ENCODE measurements around the gene ALDH18A1.
"Not testable (repeated sequence)": the region's sequence is repeated elsewhere in the genome, so short reads cannot be mapped to it uniquely, and the experiment has no call there.

Gene ALDH18A1

DNA sequence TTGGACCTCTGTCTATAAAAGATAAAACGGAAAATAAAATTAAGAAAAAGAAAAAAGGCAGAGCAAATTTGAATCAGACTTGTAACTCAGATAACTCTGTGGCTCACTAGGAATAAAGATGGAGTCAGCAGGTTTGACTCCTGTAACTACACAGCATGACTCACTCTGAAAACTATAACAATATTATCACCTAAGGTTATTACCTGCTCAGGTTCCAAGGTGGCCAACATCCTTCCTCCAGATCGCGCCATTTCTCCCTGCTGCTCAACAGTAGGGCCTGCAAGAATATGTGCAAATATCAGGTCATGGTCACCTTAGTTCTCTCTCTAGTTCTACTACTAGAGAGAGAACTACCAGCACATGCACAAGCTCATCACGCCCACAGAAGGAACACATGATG lies 30.0 kb downstream of the ALDH18A1 start:
- TF ChIP-seq CTCF (conservative IDR thresholded peaks at IDR 0.05; ENCODE audit: low read depth, low read length) = no peak
- no peaks in the 10 kb centered on the region for H3K79me2 ChIP-seq (ENCODE audit: insufficient read depth, low read depth)
- no peaks in the 10 kb centered on the region for H3K27me3 ChIP-seq (ENCODE audit: insufficient read depth, low read depth)
- no peak overlapping the region for H2AFZ ChIP-seq (ENCODE audit: low read depth)
- H4K20me1 ChIP-seq (ENCODE audit: insufficient read depth) = no peaks in the 10 kb centered on the region
- no peak overlapping the region for H3K4me3 ChIP-seq (IDR thresholded peaks at IDR 0.05; ENCODE audit: insufficient read depth, low read depth, low read length)
- no peaks in the 10 kb centered on the region for H3K4me1 ChIP-seq (ENCODE audit: low read depth, poor library complexity, severe bottlenecking)
- H3K27ac ChIP-seq = no peak overlapping the region
- 0 out of 2 replicates have a peak, but pooled peaks cover 3% of the 10 kb centered on the region for H3K36me3 ChIP-seq (ENCODE audit: insufficient read depth)
- no peak overlapping the region for H3K9ac ChIP-seq
- no peak overlapping the region for H3K4me2 ChIP-seq

GRCh38 chr10:95620415-95620814 lies 36.1 kb downstream of the ALDH18A1 start:
- H3K27me3 ChIP-seq (ENCODE audit: insufficient read depth, low read depth); H3K4me3 ChIP-seq (IDR thresholded peaks at IDR 0.05; ENCODE audit: insufficient read depth, low read depth, low read length); H3K4me2 ChIP-seq; H4K20me1 ChIP-seq (ENCODE audit: insufficient read depth); H3K4me1 ChIP-seq (ENCODE audit: low read depth, poor library complexity, severe bottlenecking); H3K36me3 ChIP-seq (ENCODE audit: insufficient read depth); H3K79me2 ChIP-seq (ENCODE audit: insufficient read depth, low read depth); H2AFZ ChIP-seq (ENCODE audit: low read depth); H3K27ac ChIP-seq; H3K9ac ChIP-seq: not testable (repeated sequence)

- Histone ChIP-seq H3K27me3 (ENCODE audit: insufficient read depth, low read depth) (no peaks in the 10 kb centered on the region), H3K9ac (no peak overlapping the region), H3K79me2 (ENCODE audit: insufficient read depth, low read depth) (no peaks in the 10 kb centered on the region), H3K27ac (no peak overlapping the region), H3K36me3 (ENCODE audit: insufficient read depth) (peaks cover 7% of the 10 kb centered on the region; the same call in 1 of the 2 replicates), H3K4me2 (no peak overlapping the region), H4K20me1 (ENCODE audit: insufficient read depth) (no peaks in the 10 kb centered on the region), H3K4me1 (ENCODE audit: low read depth, poor library complexity, severe bottlenecking) (no peaks in the 10 kb centered on the region), H2AFZ (ENCODE audit: low read depth) (no peak overlapping the region), H3K4me3 (IDR thresholded peaks at IDR 0.05; ENCODE audit: insufficient read depth, low read depth, low read length) (no peak overlapping the region)
- no peak for TF ChIP-seq CTCF (conservative IDR thresholded peaks at IDR 0.05; ENCODE audit: low read depth, low read length)
Observed at GRCh38 chr10:95618101-95618500, 38.4 kb downstream of the ALDH18A1 start.

GRCh38 chr10:95616446-95616845 lies 40.1 kb downstream of the ALDH18A1 start:
- no peak for TF ChIP-seq CTCF (conservative IDR thresholded peaks at IDR 0.05; ENCODE audit: low read depth, low read length)
- peaks cover 5% of the 10 kb centered on the region; the same call in 1 of the 2 replicates for H3K36me3 ChIP-seq (ENCODE audit: insufficient read depth)
- no peak overlapping the region for H3K27ac ChIP-seq
- H3K9ac ChIP-seq = no peak overlapping the region
- no peaks in the 10 kb centered on the region for H3K79me2 ChIP-seq (ENCODE audit: insufficient read depth, low read depth)
- no peak overlapping the region for H2AFZ ChIP-seq (ENCODE audit: low read depth)
- no peaks in the 10 kb centered on the region for H3K27me3 ChIP-seq (ENCODE audit: insufficient read depth, low read depth)
- H3K4me1 ChIP-seq (ENCODE audit: low read depth, poor library complexity, severe bottlenecking) = no peaks in the 10 kb centered on the region
- H3K4me2 ChIP-seq = no peak overlapping the region
- no peaks in the 10 kb centered on the region for H4K20me1 ChIP-seq (ENCODE audit: insufficient read depth)
- H3K4me3 ChIP-seq (IDR thresholded peaks at IDR 0.05; ENCODE audit: insufficient read depth, low read depth, low read length) = no peak overlapping the region

GRCh38 chr10:95613330-95613729 lies 43.2 kb downstream of the ALDH18A1 start:
- no peak overlapping the region for H3K4me2 ChIP-seq
- no peak overlapping the region for H3K4me3 ChIP-seq (IDR thresholded peaks at IDR 0.05; ENCODE audit: insufficient read depth, low read depth, low read length)
- peaks cover 5% of the 10 kb centered on the region; the same call in 1 of the 2 replicates for H3K36me3 ChIP-seq (ENCODE audit: insufficient read depth)
- no peak overlapping the region for H3K9ac ChIP-seq
- no peaks in the 10 kb centered on the region for H4K20me1 ChIP-seq (ENCODE audit: insufficient read depth)
- H2AFZ ChIP-seq (ENCODE audit: low read depth) = no peak overlapping the region
- no peaks in the 10 kb centered on the region for H3K27me3 ChIP-seq (ENCODE audit: insufficient read depth, low read depth)
- no peak for TF ChIP-seq CTCF (conservative IDR thresholded peaks at IDR 0.05; ENCODE audit: low read depth, low read length)
- no peak overlapping the region for H3K27ac ChIP-seq
- no peaks in the 10 kb centered on the region for H3K79me2 ChIP-seq (ENCODE audit: insufficient read depth, low read depth)
- H3K4me1 ChIP-seq (ENCODE audit: low read depth, poor library complexity, severe bottlenecking) = no peaks in the 10 kb centered on the region
